Measurements from ENCODE around the gene LACRT. TPM values are rescaled to one million over a fixed set of nuclear protein-coding genes. Genes with fewer than 3 reads are reported as not detected.

Gene LACRT
- total and polyA plus RNA-seq, 2 of the 13 experiments (the other 11 are each of a cell fraction or from before 2014, with no cell fraction given), result not detected

GRCh38 chr12:54587315-54587873, 47.3 kb downstream of the LACRT start (continued):
- TF ChIP-seq TEAD2 (CRISPR knock-in tag; IDR thresholded peaks at IDR 0.05) (no peak), SALL1 (CRISPR knock-in tag; IDR thresholded peaks at IDR 0.05) (peak; percentile 43), AHDC1 (CRISPR knock-in tag; IDR thresholded peaks at IDR 0.05; ENCODE audit: borderline replicate concordance) (no peak), ZNF563 (CRISPR knock-in tag; IDR thresholded peaks at IDR 0.05) (no peak), TEAD3 (CRISPR knock-in tag; optimal IDR thresholded peaks at IDR 0.05; ENCODE audit: borderline replicate concordance) (no peak), ZNF652 (CRISPR knock-in tag; IDR thresholded peaks at IDR 0.05; ENCODE audit: borderline replicate concordance, low read depth) (no peak), U2AF2 (IDR thresholded peaks at IDR 0.05; ENCODE audit: low read depth, low read length) (no peak), HHEX (CRISPR knock-in tag; IDR thresholded peaks at IDR 0.05) (peak; percentile 77), ZNF775 (CRISPR knock-in tag; IDR thresholded peaks at IDR 0.05; ENCODE audit: borderline replicate concordance) (no peak), IRF9 (CRISPR knock-in tag; IDR thresholded peaks at IDR 0.05; ENCODE audit: borderline replicate concordance) (no peak), ZBTB43 (CRISPR knock-in tag; conservative IDR thresholded peaks at IDR 0.05) (no peak), SMC3 (IDR thresholded peaks at IDR 0.05; ENCODE audit: low read length) (no peak), TFDP2 (CRISPR knock-in tag; IDR thresholded peaks at IDR 0.05) (no peak), ATRX (CRISPR knock-in tag; IDR thresholded peaks at IDR 0.05; ENCODE audit: borderline replicate concordance) (no peak), NR2F2 (IDR thresholded peaks at IDR 0.05; ENCODE audit: borderline replicate concordance, low read depth) (no peak), NCOR1 (IDR thresholded peaks at IDR 0.05; ENCODE audit: borderline replicate concordance, low read length) (no peak), ZNF343 (CRISPR knock-in tag; IDR thresholded peaks at IDR 0.05) (no peak), ZBTB7A (CRISPR knock-in tag; IDR thresholded peaks at IDR 0.05) (no peak), SAP130 (CRISPR knock-in tag; IDR thresholded peaks at IDR 0.05; ENCODE audit: low read depth) (no peak), SNAPC2 (CRISPR knock-in tag; IDR thresholded peaks at IDR 0.05) (no peak), ZNF576 (CRISPR knock-in tag; IDR thresholded peaks at IDR 0.05) (no peak), MBNL3 (CRISPR knock-in tag; conservative IDR thresholded peaks at IDR 0.05) (no peak), NR2F1 (CRISPR knock-in tag; IDR thresholded peaks at IDR 0.05) (no peak)
